ENCODE results near the gene CAMTA1. TPM values are rescaled to one million over a fixed set of nuclear protein-coding genes. Genes with fewer than 3 reads are reported as not detected.

CAMTA1 gene
- total RNA-seq, 1 donor from 2014 or later, result 63.8 TPM

DNA sequence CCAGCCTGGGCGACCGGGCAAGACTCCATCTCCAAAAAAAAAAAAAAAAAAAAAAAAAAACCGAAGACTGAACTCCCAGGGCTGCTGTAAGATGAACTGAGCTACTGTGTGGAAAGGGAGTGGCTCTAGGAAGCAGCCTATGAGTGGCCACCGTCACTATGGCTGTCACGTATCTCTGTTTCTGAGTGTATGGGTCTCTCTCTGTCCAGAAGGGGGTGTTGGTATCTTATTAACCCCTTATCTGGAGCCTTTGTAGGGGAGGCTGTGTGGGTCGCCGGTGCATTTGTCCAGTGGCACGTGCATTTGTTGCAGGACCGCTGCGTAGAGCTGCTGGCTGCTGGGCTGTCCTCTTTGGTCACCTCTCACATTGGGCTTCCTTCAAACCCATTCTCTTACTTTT lies 326.6 kb downstream of the CAMTA1 start:
- no peaks in the 10 kb centered on the region for H3K4me1 Mint-ChIP-seq (ENCODE audit: low read depth)
- TF ChIP-seq, protein P1, sequence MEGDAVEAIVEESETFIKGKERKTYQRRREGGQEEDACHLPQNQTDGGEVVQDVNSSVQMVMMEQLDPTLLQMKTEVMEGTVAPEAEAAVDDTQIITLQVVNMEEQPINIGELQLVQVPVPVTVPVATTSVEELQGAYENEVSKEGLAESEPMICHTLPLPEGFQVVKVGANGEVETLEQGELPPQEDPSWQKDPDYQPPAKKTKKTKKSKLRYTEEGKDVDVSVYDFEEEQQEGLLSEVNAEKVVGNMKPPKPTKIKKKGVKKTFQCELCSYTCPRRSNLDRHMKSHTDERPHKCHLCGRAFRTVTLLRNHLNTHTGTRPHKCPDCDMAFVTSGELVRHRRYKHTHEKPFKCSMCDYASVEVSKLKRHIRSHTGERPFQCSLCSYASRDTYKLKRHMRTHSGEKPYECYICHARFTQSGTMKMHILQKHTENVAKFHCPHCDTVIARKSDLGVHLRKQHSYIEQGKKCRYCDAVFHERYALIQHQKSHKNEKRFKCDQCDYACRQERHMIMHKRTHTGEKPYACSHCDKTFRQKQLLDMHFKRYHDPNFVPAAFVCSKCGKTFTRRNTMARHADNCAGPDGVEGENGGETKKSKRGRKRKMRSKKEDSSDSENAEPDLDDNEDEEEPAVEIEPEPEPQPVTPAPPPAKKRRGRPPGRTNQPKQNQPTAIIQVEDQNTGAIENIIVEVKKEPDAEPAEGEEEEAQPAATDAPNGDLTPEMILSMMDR (IDR thresholded peaks at IDR 0.05), result no peak
- peaks cover 6% of the 10 kb centered on the region for H3K9me3 Mint-ChIP-seq (ENCODE audit: low read depth)
- H3K4me3 Mint-ChIP-seq (ENCODE audit: unreplicated experiment), result no peak overlapping the region
- H3K27me3 Mint-ChIP-seq (ENCODE audit: low read depth), result peaks cover 17% of the 10 kb centered on the region
- no peak for DNase-seq (ENCODE audit: low spot score)
- no peak overlapping the region for H3K27ac Mint-ChIP-seq (ENCODE audit: unreplicated experiment)
- H3K36me3 Mint-ChIP-seq (ENCODE audit: low read depth), result peaks cover 2% of the 10 kb centered on the region

DNA sequence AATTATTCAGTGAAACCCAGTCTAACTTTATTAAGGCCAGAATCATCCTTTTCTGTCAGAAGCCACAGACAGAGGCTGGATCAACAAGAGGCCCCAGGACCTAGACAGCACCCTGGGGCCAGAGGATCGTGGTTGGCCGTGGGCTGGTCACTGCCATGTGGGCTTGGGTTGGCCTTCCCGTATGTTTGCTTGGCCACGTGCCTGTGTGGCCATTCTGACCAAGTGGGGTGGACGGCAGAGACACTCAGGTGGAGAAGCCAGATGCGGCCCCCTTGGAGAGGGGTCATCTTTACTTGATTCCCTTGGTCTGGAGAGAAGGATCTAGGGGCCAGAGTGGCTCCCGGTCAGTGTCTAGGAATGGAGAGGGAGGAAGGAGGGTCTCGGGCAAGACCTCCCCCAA lies 327.9 kb downstream of the CAMTA1 start:
- no peak overlapping the region for H3K27ac Mint-ChIP-seq (ENCODE audit: unreplicated experiment)
- no peak for DNase-seq (ENCODE audit: low spot score)
- H3K27me3 Mint-ChIP-seq (ENCODE audit: low read depth), result peaks cover 12% of the 10 kb centered on the region
- peaks cover 6% of the 10 kb centered on the region for H3K9me3 Mint-ChIP-seq (ENCODE audit: low read depth)
- peaks cover 10% of the 10 kb centered on the region for H3K4me1 Mint-ChIP-seq (ENCODE audit: low read depth)
- TF ChIP-seq, protein P1 (IDR thresholded peaks at IDR 0.05), result no peak
- peaks cover 2% of the 10 kb centered on the region for H3K36me3 Mint-ChIP-seq (ENCODE audit: low read depth)
- H3K4me3 Mint-ChIP-seq (ENCODE audit: unreplicated experiment), result no peak overlapping the region

DNA sequence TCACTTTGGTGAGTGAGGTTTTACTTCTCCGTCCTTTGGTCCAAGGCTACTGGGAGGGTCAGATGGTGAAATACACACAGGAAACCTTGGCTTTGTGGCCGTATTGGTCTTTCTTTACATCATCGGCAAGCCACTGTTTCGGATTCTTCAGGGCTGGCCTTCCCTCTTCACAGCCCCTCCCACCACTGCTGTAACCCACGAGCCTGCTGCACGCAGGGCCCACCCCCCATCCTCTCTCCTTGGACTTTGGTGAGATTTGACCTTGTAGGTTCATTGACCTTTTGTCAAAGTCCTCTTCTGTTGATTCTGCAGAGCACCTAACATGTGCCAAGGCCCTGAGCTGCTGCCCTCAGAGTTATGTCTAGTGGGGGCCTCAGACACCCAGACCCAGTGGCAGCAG lies 328.6 kb downstream of the CAMTA1 start:
- peaks cover 6% of the 10 kb centered on the region for H3K9me3 Mint-ChIP-seq (ENCODE audit: low read depth)
- TF ChIP-seq, protein P1 (IDR thresholded peaks at IDR 0.05), result no peak
- DNase-seq (ENCODE audit: low spot score), result no peak
- peaks cover 2% of the 10 kb centered on the region for H3K36me3 Mint-ChIP-seq (ENCODE audit: low read depth)
- H3K4me3 Mint-ChIP-seq (ENCODE audit: unreplicated experiment), result no peak overlapping the region
- peaks cover 16% of the 10 kb centered on the region for H3K4me1 Mint-ChIP-seq (ENCODE audit: low read depth)
- H3K27ac Mint-ChIP-seq (ENCODE audit: unreplicated experiment), result no peak overlapping the region
- H3K27me3 Mint-ChIP-seq (ENCODE audit: low read depth), result peaks cover 10% of the 10 kb centered on the region

DNA sequence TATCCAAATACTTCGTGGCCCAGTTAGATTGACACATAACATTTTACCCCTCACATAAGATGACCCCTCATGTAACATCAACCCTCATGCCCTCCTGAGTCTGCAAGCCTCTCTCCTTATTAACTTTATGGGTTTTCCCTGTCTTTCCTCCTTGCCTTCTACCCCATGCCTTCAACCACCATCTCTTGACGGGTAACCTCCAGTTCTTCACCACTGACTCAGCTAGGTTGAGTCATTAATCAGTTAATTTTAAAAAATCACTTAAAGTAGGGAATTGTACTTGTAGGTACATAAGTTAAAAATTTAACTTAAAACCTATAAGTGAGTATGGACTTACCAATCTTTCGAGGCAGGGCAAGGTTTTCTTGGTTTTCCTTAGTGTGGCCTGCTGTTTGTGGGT lies 330.7 kb downstream of the CAMTA1 start:
- DNase-seq (ENCODE audit: low spot score), result no peak
- no peak overlapping the region for H3K27ac Mint-ChIP-seq (ENCODE audit: unreplicated experiment)
- peaks cover 6% of the 10 kb centered on the region for H3K9me3 Mint-ChIP-seq (ENCODE audit: low read depth)
- peaks cover 24% of the 10 kb centered on the region for H3K4me1 Mint-ChIP-seq (ENCODE audit: low read depth)
- H3K4me3 Mint-ChIP-seq (ENCODE audit: unreplicated experiment), result no peak overlapping the region
- H3K36me3 Mint-ChIP-seq (ENCODE audit: low read depth), result peaks cover 2% of the 10 kb centered on the region
- peaks cover 3% of the 10 kb centered on the region for H3K27me3 Mint-ChIP-seq (ENCODE audit: low read depth)
- TF ChIP-seq, protein P1 (IDR thresholded peaks at IDR 0.05), result no peak

DNA sequence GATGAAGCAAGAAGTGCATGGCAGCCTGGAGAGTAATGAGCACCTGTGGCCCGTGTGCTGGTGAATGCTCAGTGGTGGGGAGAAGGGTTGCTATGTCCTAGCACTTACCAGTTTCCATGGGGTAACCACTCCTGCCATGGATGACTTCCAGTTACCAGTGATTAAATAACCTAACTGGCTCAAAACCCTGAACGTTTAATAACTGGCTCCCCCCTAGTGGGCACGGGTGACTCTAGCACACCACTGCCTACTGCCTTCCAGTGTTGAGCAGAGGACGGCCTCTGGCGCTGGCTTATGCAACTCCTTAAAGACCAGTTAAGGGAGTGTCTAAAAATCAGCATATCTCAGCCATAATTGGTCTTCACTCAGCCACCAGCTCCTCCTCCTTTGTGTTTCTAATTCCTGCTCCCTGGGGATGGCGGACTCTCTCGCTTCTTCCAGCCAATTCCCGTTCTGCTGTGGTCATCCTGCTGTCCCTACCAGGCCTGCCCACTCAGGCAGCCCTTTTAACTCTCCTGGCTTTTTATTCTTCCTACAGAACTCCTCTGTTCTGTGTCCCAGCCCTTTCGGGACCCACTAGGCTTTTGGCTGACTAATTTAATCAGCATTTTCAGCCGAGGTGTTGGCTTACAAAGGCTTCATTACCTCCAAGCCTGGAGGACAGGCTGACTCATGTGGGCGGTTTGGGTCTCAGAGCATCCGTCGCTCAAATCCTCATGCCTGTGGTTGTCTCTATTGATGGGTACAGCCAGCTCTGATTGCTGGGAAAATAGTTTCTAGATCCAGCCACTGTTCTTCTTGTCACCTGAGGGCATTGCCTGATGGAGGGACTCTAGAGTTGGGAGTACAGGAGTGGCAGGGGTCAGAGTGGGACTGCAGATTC lies 332.4 kb downstream of the CAMTA1 start:
- Mint-ChIP-seq H3K27ac (ENCODE audit: unreplicated experiment) (peak overlapping the region; percentile 96), H3K36me3 (ENCODE audit: low read depth) (peaks cover 2% of the 10 kb centered on the region), H3K27me3 (ENCODE audit: low read depth) (no peaks in the 10 kb centered on the region), H3K9me3 (ENCODE audit: low read depth) (peaks cover 6% of the 10 kb centered on the region), H3K4me1 (ENCODE audit: low read depth) (peaks cover 37% of the 10 kb centered on the region), H3K4me3 (ENCODE audit: unreplicated experiment) (peak overlapping the region; percentile 54)
- DNase-seq (ENCODE audit: low spot score), result no peak
- TF ChIP-seq, protein P1 (IDR thresholded peaks at IDR 0.05), result peak; percentile 76
